Nephron progenitor cell (in vitro differentiated cells): ENCODE results near the gene FGF1.

ENCODE experiments used
- DNase-seq: peaks from one replicate; pipeline ENCODE4 v3.0.0; 2021
- H3K27ac Mint-ChIP-seq: 2 replicates; pipeline ENCODE4 v1.8.0; 2021; ENCODE audit warnings: mild to moderate bottlenecking, moderate library complexity, mixed read lengths
- H3K27me3 Mint-ChIP-seq: 2 replicates; pipeline ENCODE4 v1.8.0; 2021; ENCODE audit warnings: mild to moderate bottlenecking, low read depth, mixed read lengths; ENCODE audit not compliant: poor library complexity
- H3K36me3 Mint-ChIP-seq: 2 replicates; pipeline ENCODE4 v1.8.0; 2021; ENCODE audit warnings: low read depth, mixed read lengths
- H3K4me1 Mint-ChIP-seq: 2 replicates; pipeline ENCODE4 v1.8.0; 2021; ENCODE audit warnings: mixed read lengths
- H3K4me3 Mint-ChIP-seq: 2 replicates; pipeline ENCODE4 v1.8.0; 2021; ENCODE audit warnings: mild to moderate bottlenecking, moderate library complexity, mixed read lengths
- H3K9me3 Mint-ChIP-seq: 2 replicates; pipeline ENCODE4 v1.8.0; 2021; ENCODE audit warnings: mild to moderate bottlenecking, moderate library complexity, mixed read lengths
- TF ChIP-seq, protein P1 (sequence below): fragments of 200-600 bp; sonication (generic); IDR thresholded peaks from 2 replicates; pipeline ENCODE4 v1.5.0; 2021; ENCODE audit warnings: antibody characterized with exemption

Gene FGF1

DNA sequence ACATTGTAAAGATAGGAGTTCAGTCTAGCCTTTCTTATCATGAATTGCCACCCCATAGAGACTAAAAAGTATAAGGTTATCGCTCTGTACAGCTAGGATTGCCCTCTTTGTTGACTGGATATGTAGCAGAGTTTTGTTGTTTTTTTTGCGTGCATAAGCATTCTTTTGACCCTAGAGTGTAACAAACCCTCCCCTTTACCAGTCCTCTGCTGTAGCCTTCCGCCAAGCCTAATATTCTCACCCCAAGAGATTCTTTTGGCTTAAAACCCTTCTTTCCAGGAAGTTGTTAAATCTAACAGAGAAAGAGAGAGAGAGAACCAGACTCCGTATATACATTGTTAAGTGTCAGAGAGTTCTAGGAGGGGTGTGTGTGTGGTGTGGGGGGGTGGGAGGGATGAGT, 113.9 kb downstream of the FGF1 start:
- H3K36me3 Mint-ChIP-seq = peaks cover 21% of the 10 kb centered on the region
- H3K4me3 Mint-ChIP-seq = no peak overlapping the region
- H3K4me1 Mint-ChIP-seq = peaks cover 64% of the 10 kb centered on the region
- H3K27me3 Mint-ChIP-seq = peaks cover 1% of the 10 kb centered on the region
- H3K9me3 Mint-ChIP-seq = peaks cover 16% of the 10 kb centered on the region
- no peak for DNase-seq
- TF ChIP-seq, protein P1, sequence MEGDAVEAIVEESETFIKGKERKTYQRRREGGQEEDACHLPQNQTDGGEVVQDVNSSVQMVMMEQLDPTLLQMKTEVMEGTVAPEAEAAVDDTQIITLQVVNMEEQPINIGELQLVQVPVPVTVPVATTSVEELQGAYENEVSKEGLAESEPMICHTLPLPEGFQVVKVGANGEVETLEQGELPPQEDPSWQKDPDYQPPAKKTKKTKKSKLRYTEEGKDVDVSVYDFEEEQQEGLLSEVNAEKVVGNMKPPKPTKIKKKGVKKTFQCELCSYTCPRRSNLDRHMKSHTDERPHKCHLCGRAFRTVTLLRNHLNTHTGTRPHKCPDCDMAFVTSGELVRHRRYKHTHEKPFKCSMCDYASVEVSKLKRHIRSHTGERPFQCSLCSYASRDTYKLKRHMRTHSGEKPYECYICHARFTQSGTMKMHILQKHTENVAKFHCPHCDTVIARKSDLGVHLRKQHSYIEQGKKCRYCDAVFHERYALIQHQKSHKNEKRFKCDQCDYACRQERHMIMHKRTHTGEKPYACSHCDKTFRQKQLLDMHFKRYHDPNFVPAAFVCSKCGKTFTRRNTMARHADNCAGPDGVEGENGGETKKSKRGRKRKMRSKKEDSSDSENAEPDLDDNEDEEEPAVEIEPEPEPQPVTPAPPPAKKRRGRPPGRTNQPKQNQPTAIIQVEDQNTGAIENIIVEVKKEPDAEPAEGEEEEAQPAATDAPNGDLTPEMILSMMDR = no peak
- no peak overlapping the region for H3K27ac Mint-ChIP-seq

DNA sequence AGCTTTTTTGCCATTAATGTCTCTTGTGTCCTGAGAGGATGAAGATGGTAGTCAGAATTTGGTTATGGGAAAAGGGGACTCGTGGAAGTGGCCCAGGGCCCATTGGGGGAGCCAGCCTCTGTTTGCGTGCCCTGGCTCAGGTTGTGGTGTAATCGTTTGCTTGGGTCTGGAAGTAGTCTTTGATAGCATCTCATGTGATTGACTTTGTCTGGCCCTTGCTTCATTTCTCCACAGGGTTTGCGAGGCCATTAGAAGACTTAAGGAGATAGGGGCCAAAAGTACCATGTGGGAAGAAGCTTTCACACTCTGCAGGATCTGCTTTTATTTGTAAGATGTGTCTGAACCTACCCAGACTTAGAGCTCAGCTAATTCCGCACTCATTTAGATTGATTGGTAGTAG, 114.5 kb downstream of the FGF1 start:
- Mint-ChIP-seq H3K4me1 (peaks cover 71% of the 10 kb centered on the region), H3K27me3 (peaks cover 5% of the 10 kb centered on the region), H3K9me3 (peaks cover 11% of the 10 kb centered on the region), H3K36me3 (peaks cover 17% of the 10 kb centered on the region), H3K27ac (no peak overlapping the region), H3K4me3 (no peak overlapping the region)
- no peak for DNase-seq
- TF ChIP-seq, protein P1 = no peak

DNA sequence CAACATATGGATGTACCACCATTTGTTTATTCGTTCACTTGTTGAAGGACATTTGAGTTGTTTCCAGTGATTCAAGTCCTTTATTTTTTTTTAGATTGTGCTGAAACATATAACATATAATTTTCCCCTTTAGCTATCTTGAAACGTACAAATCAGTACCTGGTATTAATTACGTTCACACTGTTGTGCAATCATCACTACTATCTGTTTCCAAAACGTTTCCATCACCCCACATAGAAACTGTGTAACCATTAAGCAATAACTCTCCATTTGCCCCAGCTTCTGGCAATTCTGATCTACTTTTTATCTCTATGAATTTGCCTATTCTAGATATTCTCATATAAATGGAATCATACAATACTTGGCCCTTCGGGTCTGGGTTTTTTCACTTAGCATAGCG, 116.0 kb downstream of the FGF1 start:
- TF ChIP-seq, protein P1 = no peak
- peak overlapping the region; percentile 16 for H3K27ac Mint-ChIP-seq
- peaks cover 5% of the 10 kb centered on the region for H3K27me3 Mint-ChIP-seq
- no peak for DNase-seq
- H3K4me1 Mint-ChIP-seq = peaks cover 78% of the 10 kb centered on the region
- H3K36me3 Mint-ChIP-seq = peaks cover 7% of the 10 kb centered on the region
- H3K9me3 Mint-ChIP-seq = peaks cover 2% of the 10 kb centered on the region
- H3K4me3 Mint-ChIP-seq = no peak overlapping the region

DNA sequence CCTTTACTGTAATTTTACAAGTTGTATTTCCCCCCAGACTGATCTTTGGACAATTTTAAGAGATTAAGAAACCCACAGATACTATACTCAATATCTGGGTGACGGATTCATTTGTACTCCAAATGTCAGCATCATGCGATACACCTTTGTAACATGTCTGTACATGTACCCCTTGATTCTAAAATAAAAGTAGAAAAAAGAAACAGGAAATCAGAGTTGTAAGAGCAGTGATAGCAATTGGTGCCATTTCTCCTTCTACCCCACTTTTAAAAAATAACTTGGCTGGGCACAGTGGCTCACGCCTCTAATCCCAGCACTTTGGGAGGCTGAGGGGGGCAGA, 116.9 kb downstream of the FGF1 start:
- Mint-ChIP-seq H3K27ac (peak overlapping the region; percentile 99), H3K9me3 (no peaks in the 10 kb centered on the region), H3K4me1 (peaks cover 74% of the 10 kb centered on the region), H3K4me3 (no peak overlapping the region), H3K36me3 (peaks cover under 1% of the 10 kb centered on the region), H3K27me3 (peaks cover 5% of the 10 kb centered on the region)
- DNase-seq = no peak
- TF ChIP-seq, protein P1 = no peak

DNA sequence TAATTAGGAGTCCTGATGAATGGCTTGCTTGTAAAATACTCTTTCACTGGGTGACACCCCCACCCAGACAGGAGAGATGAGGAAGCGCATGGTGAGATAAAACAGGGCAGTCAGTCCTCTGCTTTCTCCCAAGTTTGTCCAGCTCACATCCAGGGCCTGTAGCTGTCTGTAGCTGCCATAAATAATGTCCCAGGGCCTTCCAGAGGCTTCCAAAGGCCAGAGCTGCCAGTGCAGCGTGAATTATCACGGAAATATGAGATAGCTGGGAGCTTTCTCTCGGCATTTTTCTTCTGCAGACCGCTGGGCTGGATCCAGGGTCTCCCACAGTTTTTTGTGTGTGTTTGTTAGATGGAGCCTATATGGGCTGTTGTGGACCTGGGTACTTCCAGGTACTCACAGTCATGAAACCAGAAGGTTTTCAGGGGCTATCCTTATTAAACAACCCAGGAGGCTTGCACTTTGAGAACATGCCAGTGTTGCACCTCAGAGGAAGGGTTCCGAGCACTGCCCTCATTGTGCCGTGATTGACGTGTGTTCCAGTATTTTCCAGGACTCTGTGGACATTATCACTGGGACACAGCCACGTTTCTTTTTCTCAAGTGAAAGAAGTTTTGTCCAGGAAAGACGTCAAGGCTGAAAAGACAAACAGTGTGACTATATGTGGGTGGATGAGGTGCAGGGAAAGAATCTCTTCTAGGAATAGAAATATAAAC, 117.5 kb downstream of the FGF1 start:
- H3K4me3 Mint-ChIP-seq = no peak overlapping the region
- H3K27me3 Mint-ChIP-seq = peaks cover 5% of the 10 kb centered on the region
- H3K9me3 Mint-ChIP-seq = peaks cover 3% of the 10 kb centered on the region
- TF ChIP-seq, protein P1 = no peak
- peak; percentile 51 for DNase-seq
- peaks cover 3% of the 10 kb centered on the region for H3K36me3 Mint-ChIP-seq
- H3K4me1 Mint-ChIP-seq = peaks cover 71% of the 10 kb centered on the region
- H3K27ac Mint-ChIP-seq = peak overlapping the region; percentile 99

DNA sequence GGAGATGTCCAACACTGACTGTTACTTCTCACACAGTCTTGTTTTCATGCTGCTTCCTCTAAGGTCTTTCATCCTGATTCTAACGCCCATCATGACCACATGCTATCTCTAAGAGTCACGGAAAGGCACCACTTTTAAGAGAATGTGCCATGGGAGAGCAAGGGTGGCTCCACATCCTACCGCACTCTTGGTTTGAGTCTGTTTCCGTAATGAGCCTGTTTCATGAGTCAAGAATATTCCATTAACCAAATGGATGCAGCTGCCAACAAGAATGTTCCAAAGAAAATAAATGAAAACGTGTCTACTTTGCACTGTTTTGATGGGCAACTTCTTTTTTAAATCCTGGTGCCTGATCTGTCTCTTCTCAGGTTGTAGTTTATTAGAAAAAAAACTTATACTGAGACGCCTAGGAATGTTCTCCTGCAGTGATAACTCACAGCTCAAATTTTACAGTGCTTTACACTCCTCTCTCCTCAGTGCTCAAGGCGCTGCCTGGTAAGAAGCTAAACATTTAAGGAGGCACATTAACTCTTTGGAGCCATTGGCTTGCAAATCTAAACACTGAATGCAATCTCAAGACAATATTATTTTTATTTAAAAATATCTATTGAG, 124.3 kb downstream of the FGF1 start:
- Mint-ChIP-seq H3K4me3 (no peak overlapping the region), H3K9me3 (peaks cover 7% of the 10 kb centered on the region), H3K27me3 (peaks cover 3% of the 10 kb centered on the region), H3K36me3 (peaks cover 8% of the 10 kb centered on the region), H3K4me1 (peaks cover 25% of the 10 kb centered on the region), H3K27ac (no peak overlapping the region)
- TF ChIP-seq, protein P1 = no peak
- DNase-seq = no peak
